Measurements from ENCODE around the gene MAP1LC3A.

The MAP1LC3A gene

GRCh38 chr20:34528921-34529297, 29.6 kb upstream of the MAP1LC3A start:
- Histone ChIP-seq H3K79me2 (ENCODE audit: insufficient read depth, low read length) (peaks cover 62% of the 10 kb centered on the region), H3K36me3 (ENCODE audit: insufficient read depth, low read length) (peaks cover 86% of the 10 kb centered on the region), H3K4me2 (ENCODE audit: insufficient read depth, low read length) (no peak overlapping the region), H3K27ac (ENCODE audit: low read length) (no peak overlapping the region), H3K4me1 (ENCODE audit: insufficient read depth, low read length) (no peaks in the 10 kb centered on the region), H4K20me1 (ENCODE audit: insufficient read depth, low read length) (peaks cover 42% of the 10 kb centered on the region), H2AFZ (ENCODE audit: low read depth, low read length) (no peak overlapping the region), H3K4me3 (ENCODE audit: low read depth in 1 of 2, low read length in 2 of 2) (no peak overlapping the region), H3K27me3 (ENCODE audit: insufficient read depth, low read length, poor library complexity) (no peaks in the 10 kb centered on the region), H3K9me3 (ENCODE audit: insufficient read depth, low read length, severe bottlenecking) (no peaks in the 10 kb centered on the region), H3K9ac (ENCODE audit: low read depth, low read length) (no peak overlapping the region)
- DNase-seq (no peak), ATAC-seq (ENCODE audit: insufficient read depth, low read depth) (no peak)
- no peak for TF ChIP-seq CTCF (IDR thresholded peaks at IDR 0.05; ENCODE audit: borderline replicate concordance, extremely low read depth, low read length, poor library complexity, severe bottlenecking)
- no peak for TF ChIP-seq EZH2 (IDR thresholded peaks at IDR 0.05; ENCODE audit: borderline replicate concordance, low read depth, low read length, severe bottlenecking)

GRCh38 chr20:34529742-34530141, 28.8 kb upstream of the MAP1LC3A start:
- ATAC-seq (ENCODE audit: insufficient read depth, low read depth), result no peak
- H2AFZ ChIP-seq (ENCODE audit: low read depth, low read length), result no peak overlapping the region
- H3K9me3 ChIP-seq (ENCODE audit: insufficient read depth, low read length, severe bottlenecking), result no peaks in the 10 kb centered on the region
- H3K4me2 ChIP-seq (ENCODE audit: insufficient read depth, low read length), result no peak overlapping the region
- H3K27ac ChIP-seq (ENCODE audit: low read length), result no peak overlapping the region
- peaks cover 42% of the 10 kb centered on the region for H4K20me1 ChIP-seq (ENCODE audit: insufficient read depth, low read length)
- H3K27me3 ChIP-seq (ENCODE audit: insufficient read depth, low read length, poor library complexity), result no peaks in the 10 kb centered on the region
- peaks cover 53% of the 10 kb centered on the region for H3K79me2 ChIP-seq (ENCODE audit: insufficient read depth, low read length)
- H3K36me3 ChIP-seq (ENCODE audit: insufficient read depth, low read length), result peaks cover 89% of the 10 kb centered on the region
- no peaks in the 10 kb centered on the region for H3K4me1 ChIP-seq (ENCODE audit: insufficient read depth, low read length)
- no peak overlapping the region for H3K4me3 ChIP-seq (ENCODE audit: low read depth in 1 of 2, low read length in 2 of 2)
- DNase-seq, result no peak
- H3K9ac ChIP-seq (ENCODE audit: low read depth, low read length), result no peak overlapping the region
- TF ChIP-seq EZH2 (IDR thresholded peaks at IDR 0.05; ENCODE audit: borderline replicate concordance, low read depth, low read length, severe bottlenecking) (no peak), CTCF (IDR thresholded peaks at IDR 0.05; ENCODE audit: borderline replicate concordance, extremely low read depth, low read length, poor library complexity, severe bottlenecking) (no peak)

DNA sequence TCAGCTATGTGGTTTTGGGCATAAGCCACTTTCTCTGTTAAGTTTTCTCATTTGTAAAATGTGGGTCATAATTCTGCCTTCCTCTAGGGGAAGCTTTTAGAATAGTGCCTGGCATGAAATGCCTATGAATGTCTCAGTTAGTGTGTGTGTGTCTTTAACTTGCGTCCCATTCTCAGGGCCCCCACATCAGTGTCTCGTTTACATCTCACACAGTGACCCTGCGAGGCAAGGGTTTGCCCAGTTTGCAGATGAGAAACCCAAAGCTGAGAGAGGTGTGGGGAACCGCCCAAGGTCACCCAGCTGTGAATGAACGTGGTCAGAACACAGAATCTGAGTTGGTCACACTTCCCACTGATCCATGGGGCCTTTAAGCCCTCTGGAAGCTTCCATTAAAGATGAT, 28.2 kb upstream of the MAP1LC3A start:
- no peak overlapping the region for H3K27ac ChIP-seq (ENCODE audit: low read length)
- TF ChIP-seq CTCF (IDR thresholded peaks at IDR 0.05; ENCODE audit: borderline replicate concordance, extremely low read depth, low read length, poor library complexity, severe bottlenecking) (no peak), EZH2 (IDR thresholded peaks at IDR 0.05; ENCODE audit: borderline replicate concordance, low read depth, low read length, severe bottlenecking) (no peak)
- H3K4me2 ChIP-seq (ENCODE audit: insufficient read depth, low read length), result no peak overlapping the region
- peaks cover 90% of the 10 kb centered on the region for H3K36me3 ChIP-seq (ENCODE audit: insufficient read depth, low read length)
- no peak for DNase-seq
- H3K4me3 ChIP-seq (ENCODE audit: low read depth in 1 of 2, low read length in 2 of 2), result no peak overlapping the region
- ATAC-seq (ENCODE audit: insufficient read depth, low read depth), result no peak
- no peaks in the 10 kb centered on the region for H3K27me3 ChIP-seq (ENCODE audit: insufficient read depth, low read length, poor library complexity)
- no peaks in the 10 kb centered on the region for H3K4me1 ChIP-seq (ENCODE audit: insufficient read depth, low read length)
- H4K20me1 ChIP-seq (ENCODE audit: insufficient read depth, low read length), result peaks cover 37% of the 10 kb centered on the region
- no peak overlapping the region for H2AFZ ChIP-seq (ENCODE audit: low read depth, low read length)
- no peaks in the 10 kb centered on the region for H3K9me3 ChIP-seq (ENCODE audit: insufficient read depth, low read length, severe bottlenecking)
- no peak overlapping the region for H3K9ac ChIP-seq (ENCODE audit: low read depth, low read length)
- H3K79me2 ChIP-seq (ENCODE audit: insufficient read depth, low read length), result peaks cover 47% of the 10 kb centered on the region
